ENCODE results near the gene SLC25A21.

SLC25A21 gene

DNA sequence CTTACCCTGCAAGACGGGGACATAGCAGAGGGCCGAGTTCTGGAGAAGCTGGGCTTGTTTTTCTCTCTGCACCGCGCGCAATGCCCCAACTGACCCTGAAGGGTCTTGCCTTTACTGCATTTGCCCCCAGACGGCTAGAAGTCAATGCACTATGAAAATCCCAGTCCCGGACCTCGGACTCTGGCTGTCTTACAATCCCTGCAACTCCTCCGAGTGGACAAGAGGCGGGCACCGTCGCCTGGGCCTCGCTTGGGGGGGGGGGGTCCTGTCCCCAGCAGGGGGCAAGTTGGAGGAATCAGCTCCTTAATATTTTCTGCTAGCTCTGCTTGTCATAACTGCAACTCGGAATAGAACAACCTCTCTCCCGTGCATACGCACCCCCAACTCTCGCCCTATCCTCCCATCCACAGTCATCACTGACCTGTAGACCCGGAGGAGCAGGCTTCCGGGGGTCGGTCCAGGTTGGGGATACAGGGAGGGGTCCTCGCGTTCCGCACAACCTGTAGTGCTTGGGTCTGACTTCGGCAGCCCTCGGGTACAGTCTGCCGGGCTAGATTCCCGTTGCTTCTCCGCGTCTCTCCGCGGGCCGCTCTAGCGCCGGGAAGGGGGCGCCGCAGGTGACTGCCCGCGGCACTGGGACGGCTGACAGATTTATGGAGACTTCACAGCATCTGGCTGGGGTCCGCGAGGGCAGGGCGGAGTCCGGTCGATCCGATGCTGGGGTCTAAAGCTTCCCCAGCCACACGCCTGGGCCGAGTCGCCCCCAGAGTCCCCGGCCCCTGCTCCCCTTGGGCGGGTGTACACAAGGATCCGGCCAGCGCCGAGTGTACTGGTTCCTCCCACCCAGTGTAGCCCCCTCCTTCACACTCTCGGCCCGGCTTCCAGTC is 514.0 kb downstream of the SLC25A21 start:
- no peak for DNase-seq (ENCODE audit: insufficient read length, low spot score)
- no peak for FAIRE-seq

DNA sequence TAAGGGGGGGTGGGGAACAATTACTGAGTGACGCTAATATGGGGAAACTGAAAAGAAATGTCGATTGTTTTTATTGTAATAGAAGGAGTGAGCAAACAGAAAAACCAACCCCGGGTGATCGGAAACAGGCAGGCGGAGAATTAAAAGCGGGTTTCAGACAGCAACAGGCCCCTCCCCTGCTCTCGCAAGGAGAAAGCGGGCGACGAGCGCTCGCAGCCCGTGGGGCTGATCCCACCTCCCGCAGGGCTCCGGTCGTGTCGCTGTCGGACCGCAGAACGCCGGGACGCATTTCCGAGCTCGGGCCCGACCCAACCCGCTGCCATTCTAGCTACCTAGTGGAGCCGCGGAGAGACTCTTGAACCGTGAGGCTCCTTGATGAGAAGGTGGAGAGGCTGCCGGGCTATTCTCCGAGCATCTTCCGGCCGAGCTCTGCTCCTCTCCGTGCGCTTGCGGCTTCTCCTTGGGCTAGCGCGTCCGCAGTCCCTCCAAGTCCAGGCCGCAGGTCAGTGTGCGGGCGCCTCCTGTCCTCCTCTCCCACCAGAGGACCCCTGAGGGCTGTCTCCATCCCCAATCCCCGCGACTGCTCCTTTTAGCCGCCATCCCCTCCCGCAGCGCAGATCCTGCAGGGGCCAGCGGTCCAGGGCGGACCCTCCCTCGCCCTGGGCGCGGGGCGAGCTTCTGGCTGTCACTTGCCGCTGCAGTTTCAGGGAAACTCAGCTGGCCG is 514.8 kb downstream of the SLC25A21 start:
- FAIRE-seq (no peak), DNase-seq (ENCODE audit: insufficient read length, low spot score) (no peak)

DNA sequence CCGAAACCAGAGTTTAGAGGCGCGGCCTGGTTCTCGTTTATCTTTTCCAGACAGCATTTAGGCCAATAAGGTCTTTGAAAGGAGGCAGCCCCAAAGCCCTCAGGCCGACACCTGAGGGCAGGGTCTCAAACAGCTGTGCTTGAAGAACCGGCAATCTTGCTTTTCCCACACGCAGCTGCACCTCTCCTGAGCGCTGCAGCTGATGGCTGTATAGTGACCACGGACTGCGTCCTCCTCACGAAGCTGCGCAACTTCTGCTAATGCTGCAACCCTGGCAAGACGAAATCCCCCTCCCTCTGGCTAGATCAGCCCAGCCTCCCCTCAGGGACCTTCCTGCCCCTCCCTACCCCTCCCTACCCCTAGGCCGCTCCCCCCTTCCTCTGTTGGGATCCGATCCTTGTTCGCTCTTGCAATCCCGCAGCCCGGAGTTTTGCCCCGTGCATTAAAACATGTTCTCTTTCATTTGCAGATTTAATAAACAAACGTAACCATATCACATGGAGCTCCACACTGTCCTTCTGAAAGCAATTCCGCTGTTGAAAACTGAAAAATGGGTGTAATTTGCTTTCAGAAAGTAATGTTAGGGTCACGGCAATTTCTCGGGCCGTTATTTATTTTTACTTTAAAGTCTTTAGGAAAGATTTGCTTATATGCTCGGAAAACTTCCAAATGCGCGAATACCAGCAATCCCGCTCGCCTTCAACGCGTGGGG is 515.6 kb downstream of the SLC25A21 start:
- DNase-seq (ENCODE audit: insufficient read length, low spot score) (no peak), FAIRE-seq (no peak)

DNA sequence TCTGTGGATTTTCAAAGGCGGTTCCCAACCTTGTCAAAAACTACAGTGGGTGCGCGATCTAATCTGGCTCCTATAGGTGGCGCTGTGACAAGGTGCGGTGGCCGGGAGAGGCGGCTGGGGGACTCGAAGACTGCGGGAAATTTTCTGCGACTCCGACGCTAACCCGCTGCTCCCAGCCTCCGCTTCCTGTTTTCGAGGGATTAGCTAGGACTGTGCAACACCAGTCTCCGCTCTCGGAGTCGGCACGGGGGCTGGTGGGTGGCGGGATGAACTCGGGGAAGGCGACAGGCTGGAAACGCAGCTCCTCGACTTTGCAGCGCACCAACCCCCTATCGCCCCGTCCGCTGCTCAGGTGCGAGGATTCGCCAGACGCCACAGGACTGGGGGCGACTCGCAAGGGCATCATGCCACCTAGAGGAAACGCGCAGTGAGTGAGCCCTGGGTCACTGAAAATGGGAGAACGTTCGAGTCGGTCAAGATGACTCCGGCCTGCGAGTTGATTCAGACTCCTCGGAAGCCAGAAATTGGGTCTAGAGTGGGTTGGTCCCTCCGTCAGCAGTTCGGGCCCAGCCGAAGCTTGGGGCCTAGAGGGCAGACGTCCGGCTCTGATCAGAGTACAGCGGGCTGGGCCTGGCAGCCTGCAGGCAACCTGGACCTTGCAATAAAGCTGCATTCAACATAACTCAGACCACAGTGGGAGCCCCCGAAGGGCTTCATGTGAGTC is 516.3 kb downstream of the SLC25A21 start:
- FAIRE-seq = no peak
- DNase-seq (ENCODE audit: insufficient read length, low spot score) = no peak

DNA sequence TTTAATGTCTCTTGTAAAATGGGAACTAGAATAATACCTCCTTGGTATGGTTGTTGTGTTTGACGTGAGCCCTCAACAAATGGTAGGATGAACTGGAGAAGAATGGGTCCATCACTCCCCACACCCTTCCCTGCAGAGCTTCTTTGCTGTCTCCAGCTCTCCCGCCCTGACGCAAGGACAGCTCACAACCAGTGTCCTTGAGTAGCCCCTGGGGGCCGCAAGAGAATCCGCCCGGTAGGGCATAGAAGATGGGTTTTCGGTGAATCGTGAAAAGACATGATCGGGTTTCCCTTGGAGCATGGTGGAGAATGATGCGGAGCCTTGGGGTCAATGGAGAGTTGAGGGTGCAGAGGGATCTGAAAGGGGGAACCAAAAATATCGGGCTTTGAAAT is 516.8 kb downstream of the SLC25A21 start:
- no peak for FAIRE-seq
- no peak for DNase-seq (ENCODE audit: insufficient read length, low spot score)

DNA sequence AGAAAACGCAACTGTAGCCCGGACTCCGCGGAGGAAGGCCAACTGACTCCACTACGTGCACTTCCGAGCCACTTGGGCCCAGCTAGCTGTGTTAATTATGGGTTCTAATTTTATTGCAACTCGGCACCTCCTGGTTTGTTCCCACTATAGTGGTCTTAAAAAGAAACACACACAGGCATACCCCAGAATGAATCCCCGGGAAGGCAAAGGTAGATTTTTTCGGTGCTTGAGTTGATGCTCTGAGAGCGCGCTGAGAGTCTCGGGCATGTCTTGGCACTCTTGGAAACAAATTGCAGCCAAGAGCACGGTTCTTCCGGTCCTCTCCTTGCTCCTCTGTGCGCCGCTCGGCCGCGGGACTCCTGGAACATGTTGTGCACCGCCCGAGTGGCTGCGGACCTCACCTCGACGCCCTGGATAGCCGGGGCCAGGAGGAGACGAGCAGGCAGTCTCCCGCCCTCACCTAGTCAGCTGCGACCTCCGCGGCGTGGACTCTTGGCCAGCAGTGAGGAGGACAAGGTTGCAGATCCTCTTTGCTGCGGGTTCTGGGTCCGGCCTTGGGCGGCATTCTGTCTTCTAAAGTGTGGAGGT is 517.5 kb downstream of the SLC25A21 start:
- no peak for DNase-seq (ENCODE audit: insufficient read length, low spot score)

DNA sequence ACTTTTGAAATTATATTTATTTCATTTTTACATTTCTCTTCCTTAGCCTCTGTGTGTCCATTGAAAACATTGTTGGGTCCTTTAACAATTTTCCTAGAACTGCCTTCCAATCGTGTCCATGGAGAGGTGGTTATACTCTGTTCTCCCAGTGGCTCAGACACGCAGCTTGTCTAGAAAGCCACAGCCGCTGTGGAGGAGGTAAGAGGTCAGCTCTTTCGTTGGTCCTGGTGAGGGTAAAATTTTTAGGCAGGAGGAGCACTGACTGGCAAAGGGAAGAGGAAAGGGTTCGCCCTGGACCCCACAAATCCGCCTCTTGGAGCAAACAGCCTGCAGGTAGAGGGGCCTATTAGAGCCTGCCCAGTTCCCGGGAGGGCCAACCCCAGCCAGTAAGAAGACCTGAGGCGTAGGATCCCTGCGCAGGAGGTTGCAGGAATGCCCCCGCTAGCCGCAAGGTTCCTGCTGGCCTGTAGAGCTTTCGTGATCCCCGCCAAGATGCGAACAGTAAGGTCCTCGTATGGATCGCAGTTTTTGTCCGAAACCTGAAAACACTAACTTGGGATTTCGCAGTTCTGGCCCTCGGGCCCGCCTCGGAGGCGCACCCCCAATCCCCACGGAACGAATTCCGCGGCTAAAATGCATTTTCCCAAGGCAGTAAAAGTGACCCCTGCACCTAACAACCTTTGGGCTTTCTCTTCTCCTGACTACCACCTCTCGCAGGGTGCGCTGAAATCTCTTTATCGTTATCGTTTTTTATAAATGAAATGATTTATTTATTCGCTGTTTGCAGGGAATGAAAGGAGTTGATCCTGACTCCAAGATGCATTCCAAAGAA is 518.2 kb downstream of the SLC25A21 start:
- DNase-seq (ENCODE audit: insufficient read length, low spot score) (no peak), FAIRE-seq (no peak)

More for the DNA sequence above, 517.5 kb downstream of the SLC25A21 start:
- FAIRE-seq = no peak

DNA sequence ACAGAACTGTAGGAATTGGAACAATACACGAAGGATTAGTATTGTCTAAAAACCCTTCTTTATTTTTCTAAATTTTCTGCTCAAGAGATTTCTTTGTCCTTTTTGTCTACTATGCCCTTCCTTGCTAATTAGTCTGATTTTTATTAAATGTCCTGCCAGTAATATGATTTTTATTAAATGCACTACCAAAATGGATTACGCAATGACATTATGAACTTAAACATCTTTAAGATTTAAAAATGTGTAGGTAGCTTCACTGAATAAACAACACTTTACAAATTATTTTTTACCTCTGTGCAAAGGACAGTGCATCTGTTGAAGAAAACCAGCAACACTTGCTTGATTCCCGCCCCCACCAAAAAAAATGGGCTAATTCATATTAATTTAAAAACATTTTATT is 519.0 kb downstream of the SLC25A21 start:
- FAIRE-seq = no peak
- DNase-seq (ENCODE audit: insufficient read length, low spot score) = no peak

DNA sequence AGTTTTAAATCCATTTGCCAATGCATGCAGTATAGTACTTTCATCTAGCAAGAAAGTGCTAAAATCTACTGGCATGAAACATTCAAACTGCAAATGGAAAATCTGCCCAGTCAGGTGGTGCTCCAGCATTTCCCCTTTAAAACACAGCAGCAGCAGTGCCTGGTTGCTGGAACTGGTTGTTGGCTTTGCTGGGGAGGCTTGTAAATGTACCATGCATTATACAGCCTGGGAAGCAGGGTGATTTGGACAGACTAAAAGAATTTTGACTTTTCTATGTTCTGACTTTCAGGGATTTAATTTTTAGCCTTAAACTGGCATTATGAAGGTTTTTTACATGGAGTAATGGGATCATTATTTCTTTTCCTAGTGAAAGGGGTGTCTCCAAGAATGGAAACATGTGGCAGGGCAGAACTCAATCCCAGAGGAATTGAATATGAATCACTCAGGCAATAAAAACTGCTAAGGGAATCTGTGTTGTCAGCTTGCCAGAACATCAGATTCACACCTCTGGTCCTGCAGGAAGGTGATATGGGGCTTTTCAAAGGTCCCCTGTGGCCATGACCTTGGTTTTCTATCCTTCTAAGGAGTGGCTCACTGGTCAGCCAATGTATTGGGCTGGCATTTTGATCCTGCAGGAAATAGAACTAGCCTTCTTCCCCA is 519.7 kb downstream of the SLC25A21 start:
- FAIRE-seq (no peak), DNase-seq (ENCODE audit: insufficient read length, low spot score) (no peak)

DNA sequence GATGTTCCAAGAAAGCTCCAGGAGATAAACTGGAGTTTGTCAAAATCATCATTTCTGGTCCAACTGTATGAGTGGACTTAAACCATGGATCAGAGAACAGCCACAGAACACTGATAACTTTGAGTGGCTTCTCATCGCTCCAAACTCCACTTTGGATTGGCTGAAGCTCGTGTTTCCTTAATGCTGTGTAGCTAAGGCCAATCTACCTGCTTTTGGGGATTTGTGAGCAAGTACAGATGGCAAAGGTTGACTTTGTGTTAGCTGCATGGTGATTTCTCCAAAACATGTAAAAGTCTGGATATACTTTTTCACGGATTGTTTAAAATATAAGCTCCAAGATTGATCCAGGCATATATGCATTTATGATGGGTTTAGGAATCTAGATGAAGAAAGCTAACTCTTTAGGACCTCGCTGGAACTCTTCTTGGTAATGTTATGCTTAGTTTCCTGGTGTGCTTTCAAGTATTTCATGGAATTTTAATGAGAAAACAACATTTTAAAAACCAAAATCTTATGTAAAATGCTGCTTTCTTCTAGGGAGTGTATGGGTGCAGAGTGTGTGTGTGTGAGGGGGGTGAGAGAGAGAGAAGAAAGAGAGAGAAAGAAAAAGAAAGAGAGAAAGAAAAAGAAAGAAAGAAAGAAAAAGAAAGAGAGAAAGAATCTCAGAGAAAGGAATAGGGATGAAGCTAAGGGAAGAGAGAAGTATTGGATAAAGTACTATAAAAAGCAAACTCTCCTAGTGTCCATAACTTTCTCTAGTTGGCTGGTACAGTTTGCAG is 522.3 kb downstream of the SLC25A21 start:
- no peak for DNase-seq (ENCODE audit: insufficient read length, low spot score)
- no peak for FAIRE-seq

DNA sequence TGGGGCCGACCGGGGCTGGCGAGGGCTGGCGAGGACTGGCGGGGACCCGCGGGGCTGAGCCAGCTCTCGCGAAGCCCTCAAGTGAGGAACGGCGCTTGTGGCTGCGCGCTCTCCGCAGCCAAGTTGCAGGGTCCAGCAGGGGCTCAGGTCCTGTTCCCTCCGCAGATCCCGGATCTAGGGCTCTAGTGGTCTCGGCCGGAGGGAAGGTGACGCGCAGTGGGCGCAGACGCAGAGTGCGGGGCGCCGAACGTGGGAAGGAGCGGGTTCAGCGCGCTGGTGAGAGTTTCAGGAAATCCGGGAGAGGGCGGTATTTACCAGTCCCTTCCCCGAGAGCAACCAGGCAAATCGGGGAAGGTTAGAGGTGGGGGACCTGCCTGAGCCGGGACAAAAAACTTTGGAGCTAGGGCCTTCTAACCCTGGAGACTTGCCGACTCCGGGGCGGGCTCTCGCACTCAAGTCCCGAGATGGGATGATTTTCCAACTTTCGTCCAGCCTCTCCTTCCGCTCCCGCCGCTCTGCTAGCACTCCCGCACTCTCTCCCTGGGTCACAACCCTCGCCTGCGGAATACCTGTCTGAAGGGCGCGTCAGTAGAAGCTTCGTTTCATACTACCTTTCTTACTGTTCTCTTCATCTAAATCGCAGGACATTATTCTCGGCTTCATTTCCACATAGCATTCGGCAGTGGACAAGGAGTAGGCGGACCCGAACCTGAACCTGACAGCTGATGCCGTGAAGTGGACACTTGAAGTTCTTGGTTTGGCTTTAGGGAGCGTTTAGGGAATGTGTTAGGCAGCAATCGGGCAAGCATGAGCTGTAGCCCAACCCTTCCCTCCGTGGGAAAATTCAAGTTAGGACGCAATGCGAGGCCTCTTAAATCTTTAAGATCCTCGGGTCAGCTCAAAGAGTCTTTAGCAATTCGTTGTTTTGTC is 524.3 kb downstream of the SLC25A21 start:
- peak; percentile 57 for DNase-seq (ENCODE audit: insufficient read length, low spot score)
- no peak for FAIRE-seq

DNA sequence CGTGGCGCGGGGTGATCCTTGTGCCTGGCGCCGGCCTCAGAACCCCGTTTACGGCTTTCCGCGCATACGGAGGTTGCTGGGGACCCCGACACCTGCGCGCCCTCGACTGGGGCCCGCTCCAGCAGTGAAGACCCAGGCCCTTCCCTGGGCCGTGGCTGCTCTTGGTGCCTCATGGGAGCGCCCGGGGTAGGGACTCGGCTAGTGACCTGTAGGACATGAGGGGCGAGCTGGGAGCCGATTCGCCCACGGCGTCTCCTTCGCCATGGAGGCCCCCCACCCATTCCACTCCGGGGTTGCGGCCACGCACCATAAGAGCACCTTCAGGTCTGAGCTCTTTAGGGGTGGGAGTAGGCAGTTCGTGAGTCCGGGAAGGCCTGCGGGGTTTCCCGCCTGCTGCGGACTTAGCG is 525.0 kb downstream of the SLC25A21 start:
- no peak for DNase-seq (ENCODE audit: insufficient read length, low spot score)
- no peak for FAIRE-seq

DNA sequence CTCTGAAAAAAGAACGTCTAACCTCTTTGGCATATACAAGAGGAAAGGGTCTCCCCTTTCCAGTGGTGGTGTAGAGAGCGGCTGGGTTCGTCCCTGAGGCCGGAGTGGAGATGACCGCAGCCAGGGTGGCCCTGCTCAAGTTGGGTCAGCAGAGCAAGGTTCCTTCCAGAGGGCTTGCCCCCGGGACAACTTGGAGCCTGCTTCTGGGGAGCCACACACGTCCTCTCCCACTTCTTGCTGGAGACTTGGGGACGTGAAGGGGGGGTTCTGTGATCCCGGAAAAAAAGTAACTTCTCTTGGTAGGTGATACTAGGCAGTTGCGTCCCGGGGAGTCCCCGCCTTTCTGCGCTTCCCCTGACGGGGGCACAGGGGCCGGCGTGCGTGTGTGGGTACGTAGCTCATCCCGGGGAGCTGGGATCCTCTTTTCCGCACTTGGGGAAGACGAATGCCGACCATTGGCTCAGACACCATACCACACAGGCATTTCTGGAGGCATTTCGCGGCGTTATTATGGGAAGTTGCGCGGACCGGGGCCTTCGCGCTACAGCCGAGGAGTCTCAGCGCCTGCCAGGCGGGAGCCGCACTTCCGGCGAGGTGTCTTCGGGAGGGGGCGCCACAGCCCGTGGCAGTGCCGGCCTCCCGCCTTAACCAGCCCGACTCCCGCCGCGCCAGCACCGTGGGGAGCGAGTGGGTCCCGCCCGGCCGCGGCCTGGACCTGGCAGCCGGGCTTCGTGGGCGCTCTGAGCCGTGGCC is 525.6 kb downstream of the SLC25A21 start:
- no peak for DNase-seq (ENCODE audit: insufficient read length, low spot score)
- FAIRE-seq = no peak

DNA sequence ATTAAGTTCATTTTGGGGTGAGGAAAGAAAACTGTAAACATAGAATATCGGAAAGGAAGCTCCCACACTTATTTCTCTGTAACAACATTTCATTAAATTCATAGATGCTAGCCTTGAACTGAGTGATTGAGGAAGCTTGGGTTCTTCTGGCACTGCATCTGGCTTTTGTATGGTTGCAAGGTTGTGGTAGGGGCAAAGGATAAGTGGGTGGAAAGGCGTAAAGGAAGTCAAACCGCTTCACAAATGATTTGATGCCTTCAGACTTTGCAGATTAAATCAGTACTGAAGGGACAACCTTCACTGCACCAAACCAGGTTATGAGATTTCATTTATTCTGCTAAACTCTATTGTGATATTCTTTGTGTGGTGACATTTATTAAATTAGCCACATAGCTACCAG is 538.8 kb downstream of the SLC25A21 start:
- DNase-seq (ENCODE audit: insufficient read length, low spot score) (no peak), FAIRE-seq (no peak)
